IMR-90 (cell line): ENCODE measurements around the gene ZSWIM5. TPM values are rescaled to one million over a fixed set of nuclear protein-coding genes. Genes with fewer than 3 reads are reported as not detected.

ENCODE experiments used
- ATAC-seq: fragments of 200-7000 bp; cut with Tn5 transposase; 2 replicates; pipeline ENCODE4 v1.9.1; 2020; ENCODE audit warnings: low read depth, mild to moderate bottlenecking, moderate library complexity
- BruUV-seq: library from RNA; stranded (reverse); fragments of 400-500 nt; replicated peaks from 2 replicates; lab custom pipeline; 2021; lab: Mats Ljungman, UMichigan
- CTCF ChIA-PET: fragments of 300-600 bp; formaldehyde crosslinking; extraction: SDS; loops from one replicate; lab custom pipeline; 2021; ENCODE audit warnings: antibody characterized with exemption; lab: Yijun Ruan, JAX
- POLR2A ChIA-PET: fragments of 300-600 bp; sonication (Branson Sonifier 250); formaldehyde crosslinking; loops from one replicate; lab custom pipeline; 2022; ENCODE audit warnings: antibody characterized with exemption; ENCODE audit not compliant: unreplicated experiment; lab: Charles Lee
- DNase-seq: peaks from one replicate; pipeline ENCODE4 v3.0.0; 2013
- H2AFZ ChIP-seq: replicated peaks from 2 replicates; pipeline ENCODE3; 2013; ENCODE audit warnings: low read length, mild to moderate bottlenecking; ENCODE audit not compliant: poor library complexity
- H2AK5ac ChIP-seq: 2 replicates; pipeline ENCODE4 v1.6.1; 2013; ENCODE audit warnings: low read depth, low read length, inconsistent platforms
- H2AK9ac ChIP-seq: replicated peaks from 2 replicates; pipeline ENCODE3; 2013; ENCODE audit warnings: mild to moderate bottlenecking, low read depth, low read length, moderate library complexity; ENCODE audit not compliant: poor library complexity
- H2BK120ac ChIP-seq: 2 replicates; pipeline ENCODE4 v1.6.1; 2013; ENCODE audit warnings: low read depth, low read length, inconsistent platforms
- H2BK15ac ChIP-seq: 3 replicates; pipeline ENCODE4 v1.6.1; 2013; ENCODE audit warnings: low read depth, low read length, inconsistent platforms
- H2BK20ac ChIP-seq: 2 replicates; pipeline ENCODE4 v1.6.1; 2013; ENCODE audit warnings: low read depth, mild to moderate bottlenecking, inconsistent platforms, low read length, moderate library complexity
- H2BK5ac ChIP-seq: 2 replicates; pipeline ENCODE4 v1.6.1; 2013; ENCODE audit warnings: mild to moderate bottlenecking, low read depth, low read length, inconsistent platforms; ENCODE audit not compliant: poor library complexity, severe bottlenecking
- H3K14ac ChIP-seq: replicated peaks from 2 replicates; pipeline ENCODE4 v1.6.1; 2013; ENCODE audit warnings: low read depth, low read length, inconsistent platforms
- H3K18ac ChIP-seq: 2 replicates; pipeline ENCODE4 v1.6.1; 2013; ENCODE audit warnings: low read depth, low read length, control low read depth
- H3K23ac ChIP-seq: 2 replicates; pipeline ENCODE4 v1.6.1; 2013; ENCODE audit warnings: low read depth, low read length, inconsistent platforms
- H3K27ac ChIP-seq: 2 replicates; pipeline ENCODE4 v1.5.1; 2013; ENCODE audit warnings: mild to moderate bottlenecking, control low read depth, low read length; ENCODE audit not compliant: insufficient read depth
- H3K27me3 ChIP-seq: 2 replicates; pipeline ENCODE4 v1.6.1; 2013; ENCODE audit warnings: low read length; ENCODE audit not compliant: control insufficient read depth, insufficient read depth
- H3K36me3 ChIP-seq: 2 replicates; pipeline ENCODE4 v1.6.1; 2013; ENCODE audit warnings: low read length, mixed read lengths; ENCODE audit not compliant: control insufficient read depth, insufficient read depth
- H3K4ac ChIP-seq: 2 replicates; pipeline ENCODE4 v1.6.1; 2013; ENCODE audit warnings: low read depth, low read length, inconsistent platforms
- H3K4me1 ChIP-seq: 2 replicates; pipeline ENCODE4 v1.6.1; 2013; ENCODE audit warnings: low read length, mixed read lengths; ENCODE audit not compliant: control insufficient read depth, insufficient read depth
- H3K4me2 ChIP-seq: 2 replicates; pipeline ENCODE4 v1.6.1; 2013; ENCODE audit warnings: low read depth, mild to moderate bottlenecking, control low read depth, low read length, moderate library complexity
- H3K4me3 ChIP-seq: 2 replicates; pipeline ENCODE4 v1.5.1; 2013; ENCODE audit warnings: low read depth, mild to moderate bottlenecking, control low read depth, low read length, moderate library complexity; ENCODE audit not compliant: insufficient read depth
- H3K56ac ChIP-seq: 2 replicates; pipeline ENCODE4 v1.6.1; 2013; ENCODE audit warnings: low read length, inconsistent platforms; ENCODE audit not compliant: insufficient read depth; ENCODE audit errors: extremely low read depth
- H3K79me1 ChIP-seq, 2 experiments: 2 replicates each; pipeline ENCODE4 v1.6.1; 2013; ENCODE audit warnings: low read length in 2 of 2, inconsistent platforms in 1 of 2, low read depth in 1 of 2
- H3K9ac ChIP-seq: 2 replicates; pipeline ENCODE4 v1.6.1; 2013; ENCODE audit warnings: low read depth, low read length, control low read depth
- H3K9me1 ChIP-seq: 2 replicates; pipeline ENCODE4 v1.6.1; 2013; ENCODE audit warnings: low read length, inconsistent platforms; ENCODE audit not compliant: insufficient read depth
- H3K9me3 ChIP-seq: 2 replicates; pipeline ENCODE4 v1.6.1; 2013; ENCODE audit warnings: low read length; ENCODE audit not compliant: control insufficient read depth, insufficient read depth
- H4K20me1 ChIP-seq: 2 replicates; pipeline ENCODE4 v1.6.1; 2013; ENCODE audit warnings: low read length, inconsistent platforms; ENCODE audit not compliant: insufficient read depth
- H4K5ac ChIP-seq: 2 replicates; pipeline ENCODE4 v1.6.1; 2013; ENCODE audit warnings: mild to moderate bottlenecking, low read depth, low read length, control low read depth
- H4K8ac ChIP-seq, 2 experiments: 2 replicates each; pipeline ENCODE4 v1.6.1; 2013; ENCODE audit warnings: low read depth in 2 of 2, low read length in 2 of 2, control low read depth in 1 of 2, inconsistent platforms in 1 of 2
- H4K91ac ChIP-seq: 2 replicates; pipeline ENCODE4 v1.6.1; 2013; ENCODE audit warnings: low read depth, low read length, inconsistent platforms; ENCODE audit not compliant: insufficient read depth
- BHLHE40 ChIP-seq: fragments of 150-350 bp; IDR thresholded peaks from 2 replicates; pipeline ENCODE4 v1.6.1; 2016; ENCODE audit warnings: mild to moderate bottlenecking, low read depth, low read length
- CEBPB ChIP-seq: IDR thresholded peaks from 2 replicates; pipeline ENCODE4 v1.6.1; 2012; ENCODE audit warnings: low read depth, low read length, improper control_type of control experiment
- CHD1 ChIP-seq: IDR thresholded peaks from 2 replicates; pipeline ENCODE4 v1.6.1; 2012; ENCODE audit warnings: low read depth, low read length, improper control_type of control experiment
- CTCF ChIP-seq: conservative IDR thresholded peaks from 2 replicates; pipeline ENCODE4 v1.5.1; 2012; ENCODE audit warnings: mild to moderate bottlenecking, low read depth, low read length, improper control_type of control experiment
- ELK1 ChIP-seq: fragments of 150-350 bp; IDR thresholded peaks from 2 replicates; pipeline ENCODE4 v1.6.1; 2016; ENCODE audit warnings: low read depth, mild to moderate bottlenecking, low read length, moderate library complexity, borderline replicate concordance
- FOS ChIP-seq: fragments of 150-350 bp; IDR thresholded peaks from 2 replicates; pipeline ENCODE4 v1.6.1; 2016; ENCODE audit warnings: low read depth, low read length
- MAFK ChIP-seq: IDR thresholded peaks from 2 replicates; pipeline ENCODE4 v1.6.1; 2012; ENCODE audit warnings: low read depth, low read length, improper control_type of control experiment
- MXI1 ChIP-seq: IDR thresholded peaks from 2 replicates; pipeline ENCODE4 v1.6.1; 2012; ENCODE audit warnings: low read depth, mild to moderate bottlenecking, low read length, moderate library complexity, borderline replicate concordance
- NFE2L2 ChIP-seq: fragments of 150-350 bp; IDR thresholded peaks from 2 replicates; pipeline ENCODE4 v1.6.1; 2016; ENCODE audit warnings: low read depth, mild to moderate bottlenecking, low read length
- POLR2A ChIP-seq: IDR thresholded peaks from 2 replicates; pipeline ENCODE4 v1.6.1; 2012; ENCODE audit warnings: mild to moderate bottlenecking, low read depth, low read length
- RAD21 ChIP-seq: IDR thresholded peaks from 2 replicates; pipeline ENCODE4 v1.6.1; 2012; ENCODE audit warnings: low read length, improper control_type of control experiment
- RCOR1 ChIP-seq: IDR thresholded peaks from 2 replicates; pipeline ENCODE4 v1.6.1; 2012; ENCODE audit warnings: mild to moderate bottlenecking, low read length, improper control_type of control experiment; ENCODE audit not compliant: insufficient replicate concordance
- RFX5 ChIP-seq: IDR thresholded peaks from 2 replicates; pipeline ENCODE4 v1.8.0; 2012; ENCODE audit warnings: low read depth, mild to moderate bottlenecking, low read length, moderate library complexity
- SMC3 ChIP-seq: fragments of 150-350 bp; IDR thresholded peaks from 2 replicates; pipeline ENCODE4 v1.6.1; 2016; ENCODE audit warnings: low read depth, mild to moderate bottlenecking, antibody characterized with exemption, low read length, moderate library complexity
- USF2 ChIP-seq: fragments of 150-350 bp; IDR thresholded peaks from 2 replicates; pipeline ENCODE4 v1.6.1; 2017; ENCODE audit warnings: mild to moderate bottlenecking, antibody characterized with exemption, low read length, low read depth
- WGBS, 2 experiments: methylation state at CpG; one replicate each; pipeline versions ENCODE4 v1.1.5 to v1.1.7; 2013; ENCODE audit warnings: missing lambda C conversion rate in 2 of 2; ENCODE audit not compliant: insufficient read length in 1 of 2; ENCODE audit errors: extremely low coverage in 2 of 2; 5-methylcytosine and 5-hydroxymethylcytosine counted together
- dilution Hi-C: fragments of 300-500 bp; cut with HindIII; formaldehyde crosslinking; loops from one replicate; pipeline ENCODE4 v1.14.3; 2018; ENCODE audit warnings: low sequenced_read_pairs; ENCODE audit not compliant: unreplicated experiment
- in situ Hi-C: fragments of 300-500 bp; cut with MboI; formaldehyde crosslinking; loops from 3 replicates; pipeline ENCODE4 v1.14.3; 2019; ENCODE audit warnings: low sequenced_read_pairs, inconsistent platforms, mixed read lengths
- intact Hi-C: fragments of 100-400 bp; cut with micrococcal nuclease; formaldehyde crosslinking; loops from 2 replicates; pipeline ENCODE4 v1.10.0; 2022
- polyA plus RNA-seq, 3 experiments: library from polyadenylated mRNA; depleted of rRNA; stranded (reverse); fragments of >200 nt; gene quantifications; 2 replicates each; pipeline ENCODE4 v1.2.3, GENCODE V29; 2012; ENCODE audit warnings: low replicate concordance in 1 of 3
- total RNA-seq: library from RNA; depleted of rRNA; stranded (reverse); fragments of >200 nt; gene quantifications from 2 replicates; pipeline ENCODE4 v1.2.3, GENCODE V29; 2012

The ZSWIM5 gene
- total and polyA plus RNA-seq, 2 of the 4 experiments (the other 2 are of a cell fraction) = under 0.01 to 0.03 TPM

DNA sequence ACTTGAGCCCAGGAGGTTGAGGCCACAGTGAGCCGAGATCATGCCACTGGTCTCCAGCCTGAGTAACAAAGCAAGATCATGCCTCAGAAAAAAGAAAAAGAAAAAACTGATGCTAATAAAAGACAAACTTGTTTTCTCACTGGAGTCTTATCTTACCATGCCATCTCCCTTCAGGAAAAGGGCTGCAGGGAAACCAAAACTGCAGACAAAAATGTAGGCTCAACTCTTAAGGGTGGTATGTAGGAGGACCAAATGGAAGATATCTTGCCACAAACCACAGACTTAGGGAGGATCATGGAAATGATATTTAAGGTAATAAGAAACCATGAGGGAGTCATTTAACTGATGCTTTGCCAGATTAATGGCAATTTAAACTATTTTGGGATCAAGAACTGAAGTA is 161.5 kb downstream of the ZSWIM5 start:
- H3K18ac ChIP-seq = no peak overlapping the region
- POLR2A ChIA-PET = no interaction called here
- ATAC-seq = no peak

More for the DNA sequence above, 161.5 kb downstream of the ZSWIM5 start:
- H4K91ac ChIP-seq = no peak overlapping the region
- intact Hi-C loops (no loop called here), in situ Hi-C loops (no loop called here), dilution Hi-C loops (no loop called here)
- no peak overlapping the region for H3K56ac ChIP-seq
- no peak for DNase-seq
- H3K9ac ChIP-seq = no peak overlapping the region
- H3K4me1 ChIP-seq = no peaks in the 10 kb centered on the region
- no peak overlapping the region for H3K14ac ChIP-seq
- H2BK5ac ChIP-seq = no peak overlapping the region
- H4K5ac ChIP-seq = no peak overlapping the region
- H4K8ac ChIP-seq = no peak overlapping the region
- H2BK15ac ChIP-seq = no peak overlapping the region
- no peaks in the 10 kb centered on the region for H3K9me1 ChIP-seq
- CTCF ChIA-PET = no interaction called here
- no TSS peak for BruUV-seq
- H2BK120ac ChIP-seq = no peak overlapping the region
- no peak overlapping the region for H3K4me3 ChIP-seq
- H4K20me1 ChIP-seq = no peaks in the 10 kb centered on the region
- H3K79me1 ChIP-seq = no peaks in the 10 kb centered on the region
- no peak overlapping the region for H3K27ac ChIP-seq
- no peaks in the 10 kb centered on the region for H3K9me3 ChIP-seq
- TF ChIP-seq POLR2A (no peak), MAFK (no peak), MXI1 (no peak), CTCF (no peak), CHD1 (no peak), SMC3 (no peak), BHLHE40 (no peak), FOS (no peak), CEBPB (no peak), RCOR1 (no peak), ELK1 (no peak), NFE2L2 (no peak), USF2 (no peak), RAD21 (no peak), RFX5 (no peak)
- H2AFZ ChIP-seq = no peak overlapping the region
- no peaks in the 10 kb centered on the region for H3K36me3 ChIP-seq
- H2AK9ac ChIP-seq = no peak overlapping the region
- H2BK20ac ChIP-seq = no peak overlapping the region
- WGBS, 2 experiments = 100% methylated on average over 1 of the region's 1 CpG; no CpG with 5 or more reads in 1 of the 2 experiments
- H3K4ac ChIP-seq = no peak overlapping the region
- no peak overlapping the region for H3K4me2 ChIP-seq
- no peak overlapping the region for H3K23ac ChIP-seq
- peaks cover 8% of the 10 kb centered on the region for H3K27me3 ChIP-seq
- no peak overlapping the region for H2AK5ac ChIP-seq
